AG04449 (cell line): ENCODE results near the gene PRR18.

ENCODE experiments used
- CTCF ChIA-PET: fragments of 350-600 bp; formaldehyde crosslinking; extraction: SDS; loops from one replicate; lab custom pipeline; 2021; ENCODE audit warnings: antibody characterized with exemption; lab: Yijun Ruan, JAX
- POLR2A ChIA-PET: fragments of 400-600, 350-600 bp; formaldehyde crosslinking; extraction: SDS; loops from one replicate; lab custom pipeline; 2020; ENCODE audit warnings: antibody characterized with exemption, inconsistent platforms; lab: Yijun Ruan, JAX
- DNase-seq: peaks from one replicate; pipeline ENCODE4 v3.0.0-alpha.2; 2010; ENCODE audit warnings: low read depth, low spot score
- H3K4me3 ChIP-seq: 2 replicates; pipeline ENCODE4 v1.5.1; 2011; ENCODE audit warnings: low read depth, mild to moderate bottlenecking, control low read depth, low read length
- TF ChIP-seq, protein P1 (sequence below): IDR thresholded peaks from one replicate; pipeline ENCODE4 v1.5.1; 2011; ENCODE audit warnings: mild to moderate bottlenecking, moderate library complexity, low read length, control low read depth, inconsistent platforms; ENCODE audit not compliant: insufficient read depth; ENCODE audit errors: missing control alignments

Gene PRR18

DNA sequence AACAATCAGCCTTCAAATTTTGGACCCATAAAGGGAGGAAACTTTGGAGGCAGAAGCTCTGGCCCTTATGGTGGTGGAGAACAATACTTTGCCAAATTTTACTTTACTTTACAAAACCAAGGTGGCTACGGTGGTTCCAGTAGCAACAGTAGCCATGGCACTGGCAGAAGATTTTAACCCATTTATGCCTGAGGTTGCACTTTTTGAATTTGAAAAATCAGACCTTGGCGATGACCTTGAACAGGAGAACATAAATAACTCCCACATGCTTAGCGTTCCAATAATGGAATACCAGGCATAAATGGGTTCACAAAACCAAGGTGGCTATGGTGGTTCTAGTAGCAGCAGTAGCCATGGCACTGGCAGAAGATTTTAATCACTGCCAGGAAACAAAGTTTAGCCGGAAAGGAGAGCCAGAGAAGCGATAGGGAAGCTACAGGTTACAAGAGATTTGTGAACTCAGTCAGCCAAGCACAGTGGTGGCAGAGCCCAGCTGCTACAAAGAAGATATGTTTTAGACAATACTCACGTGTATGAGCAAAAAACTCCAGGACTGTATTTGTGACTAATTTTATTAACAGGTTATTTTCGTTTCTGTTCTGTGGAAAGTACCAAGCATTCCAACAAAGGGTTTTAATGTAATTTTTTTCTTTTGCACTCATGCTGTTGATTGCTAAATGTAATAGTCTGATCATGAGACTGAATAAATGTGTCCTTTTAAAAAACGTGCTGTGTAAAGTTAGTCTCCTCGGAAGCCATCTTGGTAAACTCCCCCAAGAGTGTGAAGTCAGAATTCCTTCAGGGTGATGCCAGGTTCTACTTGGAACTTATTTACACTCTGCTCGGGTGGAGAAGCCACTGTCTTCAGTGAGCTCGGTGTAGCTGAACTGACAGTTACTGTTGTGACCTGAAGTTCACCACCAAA lies 27.4 kb upstream of the PRR18 start:
- H3K4me3 ChIP-seq = no peak overlapping the region
- DNase-seq = no peak
- CTCF ChIA-PET = interaction anchor here (1.7 kb wide), 1 partner anchor 46 kb away, joined by 5 read pairs; no protein-coding TSS in a partner anchor
- POLR2A ChIA-PET = interaction anchor here (0.6 kb wide), 1 partner anchor 690 kb away, joined by 3 read pairs; no protein-coding TSS in a partner anchor
- TF ChIP-seq, protein P1, sequence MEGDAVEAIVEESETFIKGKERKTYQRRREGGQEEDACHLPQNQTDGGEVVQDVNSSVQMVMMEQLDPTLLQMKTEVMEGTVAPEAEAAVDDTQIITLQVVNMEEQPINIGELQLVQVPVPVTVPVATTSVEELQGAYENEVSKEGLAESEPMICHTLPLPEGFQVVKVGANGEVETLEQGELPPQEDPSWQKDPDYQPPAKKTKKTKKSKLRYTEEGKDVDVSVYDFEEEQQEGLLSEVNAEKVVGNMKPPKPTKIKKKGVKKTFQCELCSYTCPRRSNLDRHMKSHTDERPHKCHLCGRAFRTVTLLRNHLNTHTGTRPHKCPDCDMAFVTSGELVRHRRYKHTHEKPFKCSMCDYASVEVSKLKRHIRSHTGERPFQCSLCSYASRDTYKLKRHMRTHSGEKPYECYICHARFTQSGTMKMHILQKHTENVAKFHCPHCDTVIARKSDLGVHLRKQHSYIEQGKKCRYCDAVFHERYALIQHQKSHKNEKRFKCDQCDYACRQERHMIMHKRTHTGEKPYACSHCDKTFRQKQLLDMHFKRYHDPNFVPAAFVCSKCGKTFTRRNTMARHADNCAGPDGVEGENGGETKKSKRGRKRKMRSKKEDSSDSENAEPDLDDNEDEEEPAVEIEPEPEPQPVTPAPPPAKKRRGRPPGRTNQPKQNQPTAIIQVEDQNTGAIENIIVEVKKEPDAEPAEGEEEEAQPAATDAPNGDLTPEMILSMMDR = no peak

DNA sequence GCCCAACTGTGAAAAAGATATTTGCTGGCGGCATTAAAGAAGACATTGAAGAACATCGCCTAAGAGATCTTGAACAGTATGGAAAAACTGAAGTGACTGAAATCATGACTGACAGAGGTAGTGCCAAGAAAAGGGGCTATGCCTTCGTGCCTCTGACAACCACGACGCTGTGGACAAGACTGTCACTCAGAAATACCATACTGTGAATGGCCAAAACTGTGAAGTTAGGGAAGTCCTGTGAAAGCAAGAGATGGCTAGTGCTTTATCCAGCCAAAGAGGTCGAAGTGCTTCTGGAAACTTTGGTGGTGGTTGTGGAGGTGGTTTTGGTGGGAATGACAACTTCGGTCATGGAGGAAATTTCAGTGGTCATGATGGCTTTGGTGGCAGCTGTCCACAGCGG lies 26.7 kb upstream of the PRR18 start:
- H3K4me3 ChIP-seq = no peak overlapping the region
- POLR2A ChIA-PET = no interaction called here
- TF ChIP-seq, protein P1 = no peak
- no peak for DNase-seq
- CTCF ChIA-PET = interaction anchor here (1.7 kb wide), 1 partner anchor 47 kb away, joined by 5 read pairs; no protein-coding TSS in a partner anchor

DNA sequence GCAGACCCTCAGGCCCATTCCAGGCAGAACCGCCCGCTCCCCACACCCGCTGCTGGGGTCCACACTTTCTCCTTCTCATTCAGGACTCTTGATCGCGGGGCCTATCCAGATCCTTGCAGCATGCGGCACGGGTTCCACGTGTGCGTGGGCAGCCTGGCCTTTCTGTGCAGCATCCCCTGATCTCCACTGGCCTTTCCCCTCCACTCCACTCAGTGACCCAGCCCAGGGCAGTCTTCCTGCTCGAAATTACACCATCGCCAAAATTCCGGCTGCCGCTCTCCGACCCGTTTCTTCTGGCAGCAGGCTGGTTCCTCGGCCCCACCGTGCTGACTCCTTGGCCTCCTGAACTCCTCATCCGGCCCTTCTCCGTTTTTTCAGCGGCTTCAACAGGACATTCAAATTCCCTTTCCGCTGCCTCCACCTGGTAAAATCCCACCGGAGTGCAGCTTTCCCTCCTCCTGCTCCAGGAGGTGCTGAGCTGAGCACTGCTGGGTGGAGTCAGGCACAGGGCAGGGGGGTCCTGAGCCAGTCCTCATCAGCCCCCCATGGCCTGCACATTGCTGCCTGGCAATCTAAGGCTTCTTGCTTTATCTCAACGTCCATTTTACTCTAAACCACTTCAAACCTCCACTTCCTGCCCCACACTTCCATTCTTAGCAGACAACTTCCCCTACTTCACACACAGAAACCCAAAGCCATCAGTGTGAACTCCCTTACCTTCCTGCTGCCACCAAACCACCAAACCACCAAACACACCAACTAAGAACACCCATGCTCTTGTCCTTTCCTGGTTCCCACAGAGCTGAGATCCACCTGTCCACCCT lies 25.2 kb upstream of the PRR18 start:
- TF ChIP-seq, protein P1 = no peak
- DNase-seq = no peak
- POLR2A ChIA-PET = no interaction called here
- CTCF ChIA-PET = interaction anchor here (1.7 kb wide), 1 partner anchor 48 kb away, joined by 5 read pairs; no protein-coding TSS in a partner anchor
- no peak overlapping the region for H3K4me3 ChIP-seq

DNA sequence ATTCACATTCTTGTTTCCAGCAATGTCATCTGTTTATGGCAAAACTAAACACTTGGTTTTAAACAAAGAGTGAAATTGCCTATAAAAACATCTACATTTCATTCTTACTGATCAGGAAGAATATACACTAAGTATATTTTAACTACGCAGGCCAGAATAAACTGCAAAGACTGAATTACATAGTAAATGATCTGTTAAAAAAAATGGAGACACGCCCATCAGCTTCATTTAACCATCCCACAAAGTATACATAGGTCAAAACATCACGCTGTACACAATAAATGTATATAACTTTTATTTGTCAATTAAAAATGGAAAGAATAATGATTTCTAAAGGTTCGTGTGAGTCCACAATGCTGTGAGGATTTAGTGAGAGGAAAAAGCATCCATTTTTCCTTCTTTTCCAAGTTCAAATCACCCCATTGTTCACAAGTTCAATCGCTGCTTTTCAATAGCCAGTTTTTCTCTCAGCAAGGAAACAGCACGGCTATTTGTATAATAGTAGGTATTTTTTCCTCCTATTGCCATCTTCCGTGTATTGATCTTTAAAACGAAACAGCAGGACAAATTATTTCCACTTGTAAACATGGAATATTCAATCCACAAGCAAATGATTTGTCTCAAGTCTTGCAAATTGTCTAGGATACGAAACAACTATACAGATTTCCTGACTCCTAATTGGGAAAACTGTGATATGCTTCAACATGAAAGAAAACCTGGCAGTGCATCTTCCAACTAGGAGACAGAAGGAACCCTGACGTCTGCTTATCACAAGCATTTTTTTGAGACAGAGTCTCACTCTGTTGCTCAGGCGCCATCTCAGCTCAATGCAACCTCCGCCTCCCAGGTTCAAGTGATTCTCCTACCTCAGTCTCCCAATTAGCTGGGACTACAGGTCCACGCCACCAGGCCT lies 23.6 kb upstream of the PRR18 start:
- TF ChIP-seq, protein P1 = no peak
- H3K4me3 ChIP-seq = no peak overlapping the region
- POLR2A ChIA-PET = no interaction called here
- no peak for DNase-seq
- CTCF ChIA-PET = no interaction called here

DNA sequence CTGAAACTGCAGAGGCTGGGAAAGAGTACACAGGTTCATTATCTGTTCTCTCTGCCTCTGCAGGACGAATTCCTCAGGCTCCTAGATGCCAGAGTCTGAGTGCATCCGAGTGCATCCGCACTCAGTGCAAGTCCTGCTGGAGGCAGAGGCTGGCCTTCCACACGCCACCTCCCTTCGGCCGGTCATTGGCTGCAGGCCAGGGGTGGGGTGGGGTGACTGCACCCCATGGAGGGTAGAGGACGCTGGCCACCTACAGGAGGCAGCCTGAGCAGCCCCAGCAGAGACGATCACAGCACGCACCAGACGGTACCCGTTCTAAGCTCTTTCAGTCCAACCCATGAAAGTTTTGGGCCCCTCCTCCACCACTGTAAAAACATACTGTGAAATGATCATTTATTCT lies 22.4 kb upstream of the PRR18 start:
- no peak overlapping the region for H3K4me3 ChIP-seq
- POLR2A ChIA-PET = no interaction called here
- CTCF ChIA-PET = no interaction called here
- TF ChIP-seq, protein P1 = no peak
- DNase-seq = no peak
